Chondrocyte (in vitro differentiated cells): Measurements from ENCODE around the gene NPAS4. TPM values are rescaled to one million over a fixed set of nuclear protein-coding genes. Genes with fewer than 3 reads are reported as not detected.

Experiments used
- DNase-seq: peaks from one replicate; pipeline ENCODE4 v3.0.0; 2021; ENCODE audit warnings: mixed read lengths, low spot score
- H3K27ac Mint-ChIP-seq: one replicate; pipeline ENCODE4 v1.8.0; 2021; ENCODE audit warnings: mild to moderate bottlenecking, moderate library complexity, mixed read lengths; ENCODE audit not compliant: unreplicated experiment
- H3K27me3 Mint-ChIP-seq: 2 replicates; pipeline ENCODE4 v1.8.0; 2021; ENCODE audit warnings: low read depth, mixed read lengths
- H3K36me3 Mint-ChIP-seq: 2 replicates; pipeline ENCODE4 v1.8.0; 2021; ENCODE audit warnings: low read depth, mixed read lengths
- H3K4me1 Mint-ChIP-seq: 2 replicates; pipeline ENCODE4 v1.8.0; 2021; ENCODE audit warnings: low read depth, mild to moderate bottlenecking, mixed read lengths
- H3K4me3 Mint-ChIP-seq: one replicate; pipeline ENCODE4 v1.8.0; 2021; ENCODE audit warnings: mild to moderate bottlenecking, moderate library complexity, mixed read lengths; ENCODE audit not compliant: unreplicated experiment
- H3K9me3 Mint-ChIP-seq: 2 replicates; pipeline ENCODE4 v1.8.0; 2021; ENCODE audit warnings: low read depth, mixed read lengths
- total RNA-seq: library from RNA; stranded (reverse); gene quantifications from 3 replicates; pipeline ENCODE4 v1.2.1, GENCODE V29; 2021
- TF ChIP-seq, protein P1 (sequence below): fragments of 200-600 bp; sonication (generic); IDR thresholded peaks from 2 replicates; pipeline ENCODE4 v1.5.0; 2021; ENCODE audit warnings: antibody characterized with exemption, mild to moderate bottlenecking, moderate library complexity

Gene NPAS4
- total RNA-seq, 1 donor from 2014 or later, result 0.60 TPM

DNA sequence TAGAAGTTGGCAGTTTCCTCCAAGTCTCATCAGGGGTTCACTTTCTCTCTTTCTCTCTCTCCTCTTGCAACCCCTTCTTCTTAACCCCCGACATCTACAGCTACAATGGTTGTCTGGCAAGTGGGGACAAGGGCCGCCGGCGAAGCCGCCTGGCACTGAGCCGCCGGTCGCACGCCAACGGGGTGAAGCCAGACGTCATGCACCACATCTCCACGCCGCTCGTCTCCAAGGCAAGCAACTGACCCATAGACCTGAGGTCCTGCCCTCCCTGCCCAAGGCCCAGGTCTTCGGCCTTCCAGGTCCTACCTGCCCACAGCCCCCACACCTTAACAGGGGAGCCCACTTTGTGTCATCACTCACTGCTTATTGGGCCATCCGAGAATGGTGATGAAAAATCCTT lies 50.3 kb downstream of the NPAS4 start:
- Mint-ChIP-seq H3K27ac (no peak overlapping the region), H3K4me1 (peaks cover 11% of the 10 kb centered on the region), H3K36me3 (peaks cover 3% of the 10 kb centered on the region), H3K9me3 (no peaks in the 10 kb centered on the region), H3K4me3 (no peak overlapping the region), H3K27me3 (no peaks in the 10 kb centered on the region)
- TF ChIP-seq, protein P1, sequence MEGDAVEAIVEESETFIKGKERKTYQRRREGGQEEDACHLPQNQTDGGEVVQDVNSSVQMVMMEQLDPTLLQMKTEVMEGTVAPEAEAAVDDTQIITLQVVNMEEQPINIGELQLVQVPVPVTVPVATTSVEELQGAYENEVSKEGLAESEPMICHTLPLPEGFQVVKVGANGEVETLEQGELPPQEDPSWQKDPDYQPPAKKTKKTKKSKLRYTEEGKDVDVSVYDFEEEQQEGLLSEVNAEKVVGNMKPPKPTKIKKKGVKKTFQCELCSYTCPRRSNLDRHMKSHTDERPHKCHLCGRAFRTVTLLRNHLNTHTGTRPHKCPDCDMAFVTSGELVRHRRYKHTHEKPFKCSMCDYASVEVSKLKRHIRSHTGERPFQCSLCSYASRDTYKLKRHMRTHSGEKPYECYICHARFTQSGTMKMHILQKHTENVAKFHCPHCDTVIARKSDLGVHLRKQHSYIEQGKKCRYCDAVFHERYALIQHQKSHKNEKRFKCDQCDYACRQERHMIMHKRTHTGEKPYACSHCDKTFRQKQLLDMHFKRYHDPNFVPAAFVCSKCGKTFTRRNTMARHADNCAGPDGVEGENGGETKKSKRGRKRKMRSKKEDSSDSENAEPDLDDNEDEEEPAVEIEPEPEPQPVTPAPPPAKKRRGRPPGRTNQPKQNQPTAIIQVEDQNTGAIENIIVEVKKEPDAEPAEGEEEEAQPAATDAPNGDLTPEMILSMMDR, result no peak
- DNase-seq, result no peak

DNA sequence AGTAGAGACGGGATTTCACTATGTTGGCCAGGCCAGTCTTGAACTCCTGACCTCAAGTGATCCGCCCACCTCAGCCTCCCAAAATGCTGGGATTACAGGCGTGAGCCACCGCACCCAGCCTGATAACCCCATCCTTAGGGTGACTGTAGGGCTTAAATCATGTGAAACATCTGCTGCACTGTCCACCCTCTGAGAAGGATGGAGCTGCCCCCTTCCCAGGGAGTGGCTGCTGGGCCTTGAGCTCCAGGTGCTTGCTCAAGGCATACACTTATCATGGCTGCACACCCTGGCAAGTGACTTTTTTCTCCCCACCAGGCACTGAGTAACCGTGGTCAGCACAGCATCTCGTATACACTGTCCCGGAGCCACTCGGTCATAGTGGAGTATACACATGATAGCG lies 51.2 kb downstream of the NPAS4 start:
- DNase-seq, result no peak
- Mint-ChIP-seq H3K9me3 (no peaks in the 10 kb centered on the region), H3K36me3 (peaks cover 3% of the 10 kb centered on the region), H3K4me1 (peaks cover 7% of the 10 kb centered on the region), H3K27me3 (no peaks in the 10 kb centered on the region), H3K27ac (no peak overlapping the region), H3K4me3 (no peak overlapping the region)
- TF ChIP-seq, protein P1, result no peak

DNA sequence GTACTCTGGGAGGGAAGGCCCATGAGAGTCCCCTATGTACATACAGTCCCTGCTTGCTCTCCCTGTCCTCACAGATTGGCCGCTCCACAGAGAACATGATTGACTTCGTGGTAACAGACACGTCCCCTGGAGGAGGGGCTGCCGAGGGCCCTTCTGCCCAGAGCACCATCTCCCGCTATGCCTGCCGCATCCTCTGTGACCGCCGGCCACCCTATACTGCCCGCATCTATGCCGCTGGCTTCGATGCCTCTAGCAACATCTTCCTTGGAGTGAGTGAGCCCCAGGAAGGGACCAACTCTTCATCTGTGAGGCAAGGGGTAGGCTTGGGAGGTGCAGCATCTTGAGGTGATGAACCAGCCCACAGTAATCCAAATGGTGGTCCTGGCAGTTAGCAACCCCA lies 52.3 kb downstream of the NPAS4 start:
- no peak for DNase-seq
- H3K4me3 Mint-ChIP-seq, result no peak overlapping the region
- peaks cover 2% of the 10 kb centered on the region for H3K4me1 Mint-ChIP-seq
- TF ChIP-seq, protein P1, result no peak
- no peak overlapping the region for H3K27ac Mint-ChIP-seq
- H3K27me3 Mint-ChIP-seq, result no peaks in the 10 kb centered on the region
- H3K36me3 Mint-ChIP-seq, result peaks cover 3% of the 10 kb centered on the region
- H3K9me3 Mint-ChIP-seq, result no peaks in the 10 kb centered on the region

DNA sequence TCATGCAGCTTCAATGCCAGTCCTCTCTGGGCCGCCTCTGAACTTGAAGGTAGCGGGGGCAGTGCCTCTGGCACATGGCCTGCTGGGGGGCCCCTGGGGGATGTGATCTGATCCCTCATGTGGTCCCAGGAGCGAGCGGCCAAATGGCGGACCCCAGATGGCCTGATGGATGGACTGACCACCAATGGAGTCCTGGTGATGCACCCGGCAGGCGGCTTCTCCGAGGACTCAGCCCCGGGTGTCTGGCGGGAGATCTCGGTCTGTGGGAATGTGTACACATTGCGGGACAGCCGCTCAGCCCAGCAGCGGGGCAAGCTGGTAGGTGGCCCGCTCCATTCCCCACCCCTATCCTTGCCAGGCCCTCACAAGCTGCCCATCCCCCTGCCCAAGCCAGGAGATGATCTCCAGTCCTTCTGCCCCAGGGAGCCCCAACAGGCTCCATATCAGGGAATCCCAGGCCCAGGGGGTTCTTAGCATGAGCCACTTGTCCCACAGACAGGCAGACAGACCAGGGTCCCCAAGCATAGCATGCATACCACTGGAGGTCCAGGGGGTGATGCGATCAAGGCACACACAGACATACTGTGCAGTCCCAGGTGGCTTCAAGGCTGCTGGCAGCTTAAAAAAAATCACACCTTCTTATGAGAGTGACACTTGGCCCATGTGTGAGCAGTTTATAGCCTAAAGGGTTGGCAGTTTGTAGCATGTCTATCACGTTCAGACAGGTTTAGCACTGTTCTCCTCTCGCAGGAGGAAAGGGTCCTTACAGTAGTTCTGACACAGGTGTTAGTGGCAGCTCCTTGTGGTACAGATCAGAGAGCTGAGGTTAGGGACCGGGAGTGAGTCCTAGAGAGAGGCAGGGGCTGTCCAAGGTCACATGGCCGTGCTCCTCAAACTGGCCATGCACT lies 53.0 kb downstream of the NPAS4 start:
- Mint-ChIP-seq H3K9me3 (no peaks in the 10 kb centered on the region), H3K36me3 (peaks cover 3% of the 10 kb centered on the region), H3K27ac (no peak overlapping the region), H3K4me1 (peaks cover 9% of the 10 kb centered on the region), H3K27me3 (no peaks in the 10 kb centered on the region), H3K4me3 (no peak overlapping the region)
- DNase-seq, result no peak
- TF ChIP-seq, protein P1, result no peak

DNA sequence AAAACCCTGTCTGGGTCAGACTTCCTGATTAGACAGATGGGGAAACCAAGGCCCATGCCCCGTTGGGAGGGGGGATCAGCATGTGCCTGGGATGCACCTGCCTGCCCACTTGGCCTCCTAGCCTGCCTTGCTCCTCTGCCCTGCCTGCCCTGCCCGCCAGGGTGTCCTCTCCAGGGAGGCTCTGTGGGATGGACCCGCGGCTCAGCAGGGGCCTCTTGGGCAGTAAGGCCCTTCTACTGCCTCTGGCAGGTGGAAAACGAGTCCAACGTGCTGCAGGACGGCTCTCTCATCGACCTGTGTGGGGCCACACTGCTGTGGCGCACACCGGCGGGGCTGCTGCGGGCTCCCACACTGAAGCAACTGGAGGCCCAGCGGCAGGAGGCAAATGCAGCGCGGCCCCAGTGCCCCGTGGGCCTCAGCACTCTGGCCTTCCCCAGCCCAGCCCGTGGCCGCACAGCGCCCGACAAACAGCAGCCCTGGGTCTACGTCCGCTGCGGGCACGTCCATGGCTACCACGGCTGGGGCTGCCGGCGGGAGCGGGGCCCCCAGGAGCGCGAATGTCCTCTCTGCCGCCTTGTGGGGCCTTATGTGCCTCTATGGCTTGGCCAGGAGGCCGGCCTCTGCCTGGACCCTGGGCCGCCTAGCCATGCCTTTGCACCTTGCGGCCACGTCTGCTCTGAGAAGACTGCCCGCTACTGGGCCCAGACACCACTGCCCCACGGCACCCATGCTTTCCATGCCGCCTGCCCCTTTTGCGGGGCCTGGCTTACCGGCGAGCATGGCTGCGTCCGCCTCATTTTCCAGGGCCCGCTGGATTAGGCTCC lies 54.7 kb downstream of the NPAS4 start:
- no peaks in the 10 kb centered on the region for H3K27me3 Mint-ChIP-seq
- H3K36me3 Mint-ChIP-seq, result peaks cover 1% of the 10 kb centered on the region
- peaks cover 14% of the 10 kb centered on the region for H3K4me1 Mint-ChIP-seq
- no peak overlapping the region for H3K27ac Mint-ChIP-seq
- DNase-seq, result no peak
- H3K9me3 Mint-ChIP-seq, result no peaks in the 10 kb centered on the region
- TF ChIP-seq, protein P1, result no peak
- H3K4me3 Mint-ChIP-seq, result no peak overlapping the region
